G401 (cell line): ENCODE measurements around the gene OTOGL. TPM values are rescaled to one million over a fixed set of nuclear protein-coding genes. Genes with fewer than 3 reads are reported as not detected.

Experiments used
- DNase-seq: peaks from one replicate; pipeline ENCODE4 v3.0.0-alpha.2; 2015; ENCODE audit warnings: low spot score
- in situ Hi-C: cut with HindIII; loops from 2 replicates; pipeline ENCODE4 v1.10.0; 2016; ENCODE audit warnings: low sequenced_read_pairs, mixed read lengths
- total RNA-seq: library from RNA; depleted of rRNA; stranded (reverse); fragments of >200 nt; shearing (Covaris generic); gene quantifications from 2 replicates; pipeline ENCODE4 v1.2.3, GENCODE V29; 2014

The OTOGL gene
- total RNA-seq, 1 experiment from 2014 or later = not detected

DNA sequence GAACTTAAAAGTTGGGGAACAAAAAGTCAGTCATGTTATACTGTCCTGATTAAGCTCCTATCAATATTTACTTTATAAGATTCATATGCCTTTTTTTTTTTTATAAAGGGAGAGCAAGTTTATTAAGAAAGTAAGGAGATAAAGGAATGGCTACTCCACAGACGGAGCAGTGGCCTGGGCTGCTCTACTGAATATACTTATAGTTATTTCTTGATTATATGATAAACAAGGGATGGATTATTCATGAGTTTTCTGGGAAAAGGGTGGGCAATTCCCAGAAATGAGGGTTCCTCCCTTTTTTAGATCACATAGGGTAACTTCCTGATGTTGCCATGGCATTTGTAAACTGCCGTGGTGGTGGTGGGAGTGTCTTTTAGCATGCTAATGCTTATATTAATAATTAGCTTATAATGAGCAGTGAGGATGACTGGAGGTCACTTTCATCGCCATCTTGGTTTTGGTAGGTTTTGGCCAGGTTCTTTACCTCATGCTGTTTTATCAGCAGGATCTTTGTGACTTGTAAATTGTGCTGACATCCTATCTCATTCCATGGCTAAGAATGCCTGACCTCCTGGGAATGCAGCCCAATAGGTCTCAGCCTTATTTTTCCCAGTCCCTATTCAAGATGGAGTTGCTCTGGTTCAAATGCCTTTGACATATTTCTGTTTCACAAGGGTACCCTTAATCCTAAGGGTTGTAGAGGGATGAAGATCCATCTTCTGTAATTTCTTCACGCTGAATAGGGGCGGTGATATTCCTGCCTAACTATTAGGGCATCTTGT is 73.9 kb downstream of the OTOGL start:
- in situ Hi-C loops = no loop called here
- no peak for DNase-seq

DNA sequence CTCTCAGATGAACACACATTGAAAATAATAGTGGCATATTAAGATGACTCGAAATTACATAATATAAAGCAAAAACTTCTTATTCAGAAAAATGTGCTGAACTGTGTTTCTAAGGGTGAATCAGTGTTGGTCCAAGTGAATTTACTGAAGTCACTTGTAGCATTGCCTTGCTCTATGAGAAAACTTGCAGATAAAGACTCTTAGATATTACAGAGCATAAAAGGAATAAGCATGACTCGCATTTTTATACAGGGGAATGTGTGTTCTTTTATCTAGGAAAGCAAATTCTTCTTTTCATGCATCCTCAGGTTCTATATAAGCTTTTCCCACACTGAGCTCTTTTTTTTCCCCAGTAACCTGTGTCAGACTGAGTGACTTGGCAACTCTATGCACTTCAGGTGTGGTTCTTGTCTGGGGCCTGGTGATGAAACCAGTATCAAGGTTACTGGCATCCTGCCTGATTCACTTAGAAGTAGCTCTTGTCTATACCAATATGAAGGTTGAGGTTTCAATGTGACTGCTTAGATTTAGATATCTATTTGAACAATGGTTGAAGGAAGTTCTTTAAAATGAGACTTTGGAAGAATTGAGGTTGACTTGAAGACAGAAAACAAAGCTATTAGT is 76.1 kb downstream of the OTOGL start:
- DNase-seq = peak; percentile 4
- in situ Hi-C loops = no loop called here

DNA sequence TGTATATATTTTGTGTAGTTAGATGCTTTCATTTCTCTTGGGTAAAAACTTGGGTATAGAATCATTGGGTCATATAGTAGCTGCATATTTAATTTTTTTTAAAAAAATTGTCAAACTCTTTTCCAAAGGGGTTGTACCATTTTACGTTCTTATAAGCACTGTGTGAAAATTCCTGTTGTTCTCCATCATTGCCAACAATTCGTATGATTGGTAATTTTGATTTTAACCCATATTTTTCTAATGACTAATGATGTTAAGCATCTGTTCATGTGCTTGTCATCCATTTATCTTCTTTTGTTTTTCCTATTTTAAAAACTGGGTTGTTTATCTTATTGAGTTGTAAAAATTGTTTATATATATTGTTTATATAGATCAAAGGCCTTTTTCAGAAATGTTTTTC is 77.4 kb downstream of the OTOGL start:
- DNase-seq = no peak
- in situ Hi-C loops = no loop called here

DNA sequence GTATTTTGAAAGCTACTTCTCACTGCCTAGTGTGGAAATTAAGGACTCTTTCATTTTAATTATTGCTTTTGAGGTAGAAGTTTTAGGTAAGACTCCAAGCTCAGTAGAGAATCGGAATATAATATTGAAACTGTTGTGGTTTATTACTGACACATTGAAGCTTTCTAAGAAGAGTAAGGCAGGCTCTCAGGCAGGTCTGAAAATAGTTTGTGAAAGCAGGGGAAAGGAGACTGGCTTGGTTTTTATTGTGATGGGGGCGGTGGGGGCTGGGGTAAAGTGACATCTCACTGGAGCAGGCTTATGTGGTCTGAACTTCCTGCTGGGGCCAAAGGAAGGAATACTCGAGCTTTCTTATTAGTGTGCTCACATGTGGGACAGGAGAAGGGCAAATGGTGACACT is 79.5 kb downstream of the OTOGL start:
- DNase-seq = no peak
- in situ Hi-C loops = no loop called here

DNA sequence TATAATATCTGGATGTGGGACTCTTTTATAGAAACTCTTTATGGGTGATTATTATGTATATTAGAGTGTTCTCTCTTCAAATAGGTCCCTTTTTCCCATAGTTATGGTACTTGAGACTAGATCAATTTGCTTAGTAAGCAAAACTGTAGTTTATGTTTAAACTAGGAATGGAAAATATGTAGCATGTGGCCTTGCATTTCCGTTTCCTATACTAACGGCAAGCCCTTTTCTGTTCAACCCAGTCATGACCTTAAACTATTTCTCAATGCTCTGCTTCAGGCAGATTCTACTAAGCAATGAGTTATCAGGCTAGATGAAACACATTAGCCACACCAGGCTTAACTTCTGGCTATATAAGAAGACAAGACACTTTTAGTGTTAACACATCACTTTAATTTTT is 84.6 kb downstream of the OTOGL start:
- no peak for DNase-seq
- in situ Hi-C loops = no loop called here

DNA sequence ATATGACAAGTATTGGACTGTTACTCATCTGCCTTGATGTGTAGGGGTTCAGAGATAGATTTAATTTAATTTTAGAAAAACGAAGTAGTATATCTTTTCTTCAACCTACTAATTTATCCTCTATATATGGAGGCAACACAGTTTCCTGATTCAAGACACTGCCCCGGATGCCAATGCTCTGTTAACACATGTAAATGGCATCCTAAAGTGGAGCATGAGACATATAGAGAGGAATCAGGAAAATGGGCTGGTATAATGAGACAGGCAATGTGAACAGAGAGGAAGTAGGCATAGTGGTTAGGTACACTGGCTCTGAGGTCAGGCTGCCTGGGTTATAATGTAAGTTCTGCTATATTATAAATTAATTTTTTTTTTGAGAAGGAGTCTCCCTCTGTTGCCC is 85.6 kb downstream of the OTOGL start:
- in situ Hi-C loops = no loop called here

DNA sequence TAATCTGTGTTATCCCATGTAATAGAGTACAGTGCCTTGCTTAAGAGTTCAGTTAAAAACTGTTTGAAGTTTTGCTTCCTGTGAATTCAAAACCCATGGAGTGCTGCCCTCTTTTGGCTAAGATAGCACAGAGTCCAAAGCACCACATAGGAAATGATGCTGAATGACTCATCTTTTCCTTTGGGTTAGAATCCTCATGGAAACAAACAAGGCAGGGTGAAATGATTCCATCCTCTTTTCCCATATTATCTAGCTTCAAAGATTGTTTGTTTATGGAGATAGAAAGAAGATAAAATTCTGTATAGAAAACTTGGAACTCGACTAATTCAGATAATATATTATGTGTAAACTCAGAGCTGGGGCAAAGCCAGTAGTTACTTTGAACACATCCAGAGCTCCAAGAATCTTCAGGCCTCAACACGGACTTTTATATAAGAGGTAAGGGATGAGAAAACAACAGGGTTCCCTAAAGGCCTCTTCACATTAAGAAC is 87.4 kb downstream of the OTOGL start:
- in situ Hi-C loops = no loop called here
- DNase-seq = peak; percentile 51

More for the DNA sequence above, 85.6 kb downstream of the OTOGL start:
- no peak for DNase-seq

DNA sequence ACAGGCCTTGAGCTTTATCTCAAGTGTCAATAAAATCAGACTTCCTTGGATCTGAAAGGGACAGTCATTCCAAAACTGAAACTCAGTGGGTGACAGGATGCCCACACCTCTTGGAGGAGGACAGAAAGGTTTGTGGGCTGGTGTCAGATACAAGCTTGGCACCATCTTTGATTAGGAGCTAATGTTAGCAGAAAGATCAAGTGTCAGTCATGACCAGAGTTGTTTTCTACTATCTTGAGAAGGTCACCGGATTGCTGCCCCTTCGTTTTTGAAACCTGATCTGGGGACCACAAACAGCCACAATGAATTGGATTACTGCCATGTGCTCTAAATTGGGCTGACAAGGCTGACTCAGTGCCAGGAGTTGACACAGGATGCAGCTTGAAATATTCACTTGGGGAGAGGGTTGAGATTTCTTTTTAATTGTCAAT is 88.3 kb downstream of the OTOGL start:
- in situ Hi-C loops = no loop called here
- DNase-seq = peak; percentile 30

DNA sequence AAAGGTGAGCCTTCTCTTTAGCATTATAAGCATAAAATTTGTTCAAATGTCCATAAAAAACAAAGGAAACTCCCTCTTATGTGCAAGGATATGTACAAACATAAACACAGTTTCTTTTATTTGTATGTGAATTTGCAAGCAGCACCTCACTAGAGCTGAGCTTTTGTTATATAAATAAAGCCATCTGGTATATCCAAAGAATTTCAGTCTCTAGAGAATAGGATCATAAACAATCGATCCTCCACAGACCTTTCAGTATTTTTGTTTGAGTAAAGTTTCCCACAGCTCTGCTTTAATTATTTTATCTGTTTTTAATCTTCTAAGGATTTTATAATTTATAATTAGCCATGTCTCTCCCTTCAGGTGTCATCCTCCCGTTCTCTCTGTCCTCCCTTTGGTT is 89.2 kb downstream of the OTOGL start:
- no peak for DNase-seq
- in situ Hi-C loops = no loop called here

DNA sequence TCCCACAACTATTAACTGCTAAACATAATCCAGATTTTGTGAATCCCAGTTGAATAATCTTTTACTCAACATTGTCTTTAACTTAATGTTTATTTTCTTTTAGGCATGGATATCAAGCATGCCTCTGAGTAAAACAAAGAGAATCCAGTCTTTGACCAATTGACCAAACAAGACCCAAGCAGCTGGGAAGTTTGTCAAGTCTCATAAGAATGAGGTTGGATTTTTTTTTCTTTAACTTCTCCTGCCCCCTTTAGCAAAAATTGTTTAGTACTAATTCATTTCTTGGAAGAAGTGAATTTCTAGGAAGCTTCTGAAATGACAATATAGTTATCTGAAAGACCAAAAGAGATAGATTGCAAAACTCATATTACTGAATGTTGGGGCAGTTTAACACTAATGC is 89.9 kb downstream of the OTOGL start:
- no peak for DNase-seq
- in situ Hi-C loops = no loop called here

DNA sequence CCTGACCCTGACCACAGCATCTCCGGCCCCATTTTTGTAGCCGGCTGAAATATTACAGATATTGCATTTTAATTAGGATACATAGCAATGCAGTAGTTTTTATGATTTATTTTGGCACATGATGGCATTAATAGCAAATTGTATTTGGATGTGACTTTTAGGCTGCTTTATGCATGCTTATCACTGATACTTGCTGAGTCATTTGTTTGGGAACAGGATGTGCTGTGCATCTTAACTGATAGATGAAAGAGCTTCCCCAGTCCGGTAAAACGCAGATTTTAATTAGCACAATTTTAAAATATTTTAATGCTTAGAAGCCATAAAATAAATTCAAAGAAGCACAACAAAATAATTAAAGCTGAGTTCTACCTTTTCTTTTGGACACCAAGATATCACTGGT is 90.7 kb downstream of the OTOGL start:
- in situ Hi-C loops = no loop called here
- DNase-seq = no peak

DNA sequence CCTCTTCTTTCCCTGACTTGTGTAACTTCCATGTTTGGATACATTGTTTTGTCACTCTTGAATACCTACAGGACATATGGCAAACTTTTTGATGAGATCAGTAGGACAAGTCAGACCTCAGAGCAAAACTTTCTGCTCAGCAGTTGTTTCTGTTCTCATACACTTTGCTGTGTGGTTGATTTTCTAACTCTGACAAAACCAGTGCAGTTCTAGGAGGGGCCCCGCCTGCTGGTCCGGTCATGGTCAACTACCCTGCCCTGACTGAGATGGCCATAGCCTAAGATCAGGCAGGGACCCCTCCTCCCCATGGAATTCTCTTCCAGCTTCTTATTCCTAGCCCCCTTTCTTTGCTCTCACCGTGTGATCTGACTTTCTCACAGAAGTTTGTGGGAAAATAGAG is 92.8 kb downstream of the OTOGL start:
- in situ Hi-C loops = no loop called here
- DNase-seq = no peak

DNA sequence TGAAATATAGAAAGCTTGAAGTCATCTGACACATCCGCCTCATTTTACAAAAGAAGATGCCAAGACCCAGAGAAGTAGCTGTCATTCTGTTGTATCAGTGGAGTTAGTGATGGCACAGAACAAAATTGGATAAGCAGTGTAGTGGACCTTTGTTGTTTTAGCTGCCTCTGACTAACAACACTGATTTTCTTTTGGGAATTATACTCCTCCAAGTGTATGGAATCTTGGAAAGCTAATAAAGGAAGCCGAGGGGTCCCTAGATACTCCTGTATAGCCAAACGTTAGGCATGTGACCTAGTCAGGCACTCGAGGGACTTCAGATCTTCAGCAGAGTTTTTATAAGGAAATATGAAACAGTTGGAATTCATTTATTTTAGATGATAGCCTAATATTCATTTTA is 94.5 kb downstream of the OTOGL start:
- in situ Hi-C loops = no loop called here
- no peak for DNase-seq

DNA sequence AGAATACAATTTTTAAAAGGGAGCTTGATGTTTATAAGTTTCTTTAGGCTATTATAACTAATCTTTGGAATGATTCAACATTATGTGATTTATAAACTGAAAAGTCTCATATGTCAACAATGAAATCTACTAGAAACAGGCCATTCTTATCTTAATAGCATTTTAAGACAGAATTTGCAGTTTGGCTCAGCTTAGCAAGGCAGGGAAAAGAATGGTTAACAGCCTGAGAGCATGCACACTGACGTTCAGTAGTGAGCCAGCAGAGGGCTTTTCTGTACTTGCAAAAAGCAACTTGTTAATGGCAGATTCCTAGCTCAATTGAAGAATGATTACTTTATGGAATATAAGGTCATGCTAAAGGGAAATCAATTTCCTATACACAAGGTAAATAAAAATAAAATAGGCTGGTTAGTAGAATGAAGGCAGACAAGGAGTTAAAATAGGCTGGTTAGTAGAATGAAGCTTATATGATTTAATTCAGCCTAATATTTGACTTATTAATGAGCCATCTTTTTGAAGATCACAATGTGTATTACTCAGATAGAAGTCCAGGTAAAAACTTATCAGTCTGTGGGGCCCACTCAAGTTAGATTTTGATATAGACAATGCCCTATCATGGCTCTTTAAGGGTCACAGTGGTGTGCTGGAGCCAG is 95.9 kb downstream of the OTOGL start:
- DNase-seq = peak; percentile 26
- in situ Hi-C loops = no loop called here

DNA sequence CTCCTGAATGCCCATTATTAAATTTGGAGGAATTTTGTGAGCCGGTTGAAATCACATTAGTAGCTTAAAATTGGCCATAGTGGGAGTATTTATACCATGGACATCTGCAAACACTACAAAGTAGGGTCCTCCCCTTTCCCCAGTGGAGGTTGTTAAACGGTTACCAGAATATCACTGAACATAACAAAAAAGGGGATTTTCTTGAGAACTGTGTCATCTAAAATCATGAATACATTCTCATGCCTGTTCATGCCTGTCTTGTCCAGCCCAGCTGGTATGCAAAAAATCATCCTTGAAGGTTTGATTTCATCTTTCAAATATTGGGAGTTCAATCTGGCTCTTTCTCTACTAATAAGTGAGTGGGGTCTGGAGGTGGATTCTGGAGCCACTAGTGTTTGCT is 96.4 kb downstream of the OTOGL start:
- DNase-seq = no peak
- in situ Hi-C loops = no loop called here

DNA sequence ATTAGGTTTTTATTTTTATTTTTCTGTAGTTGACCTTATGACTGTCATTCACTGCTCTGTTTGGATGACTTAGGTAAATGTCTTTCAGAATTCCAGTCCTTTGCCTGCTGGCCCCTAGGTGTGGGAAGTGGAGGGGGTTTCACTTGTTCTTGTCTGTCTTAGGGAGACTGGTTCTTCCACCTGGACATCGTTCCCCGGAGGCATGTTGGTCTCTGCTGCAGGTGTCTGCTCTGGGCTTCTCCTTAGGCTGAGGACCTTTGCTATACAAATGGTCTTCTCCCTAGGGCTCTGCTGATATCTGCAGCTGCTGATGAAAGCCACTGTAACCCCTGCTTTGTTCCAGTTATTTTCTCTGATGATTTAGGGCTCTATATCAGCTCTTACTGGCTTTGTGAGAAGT is 97.1 kb downstream of the OTOGL start:
- DNase-seq = no peak
- in situ Hi-C loops = no loop called here

DNA sequence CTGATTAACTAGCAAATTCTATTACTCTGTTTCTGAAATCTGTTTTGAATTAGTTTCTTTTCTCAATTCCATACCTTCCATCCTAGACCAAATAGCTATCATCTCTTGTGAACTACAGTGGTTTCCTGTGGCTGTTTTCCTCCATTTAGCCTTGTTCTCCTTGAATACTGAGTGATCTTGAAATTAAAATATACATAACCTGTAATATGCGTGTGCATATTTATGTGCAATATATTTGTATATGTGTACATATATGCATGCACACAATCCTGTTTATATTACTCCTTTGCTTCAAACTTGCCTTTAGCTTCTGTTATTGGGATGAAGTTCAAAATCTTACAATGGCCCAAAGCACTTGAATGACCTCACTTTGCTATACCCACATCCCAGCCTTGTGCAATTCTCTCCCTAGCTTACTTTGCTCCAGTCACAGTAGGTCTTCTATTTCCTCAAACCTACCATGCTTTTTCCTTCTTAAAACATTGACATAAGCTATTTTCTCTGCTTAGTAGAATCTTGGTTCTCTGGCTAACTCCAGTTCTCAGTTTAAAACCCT is 99.5 kb downstream of the OTOGL start:
- DNase-seq = no peak
- in situ Hi-C loops = no loop called here

DNA sequence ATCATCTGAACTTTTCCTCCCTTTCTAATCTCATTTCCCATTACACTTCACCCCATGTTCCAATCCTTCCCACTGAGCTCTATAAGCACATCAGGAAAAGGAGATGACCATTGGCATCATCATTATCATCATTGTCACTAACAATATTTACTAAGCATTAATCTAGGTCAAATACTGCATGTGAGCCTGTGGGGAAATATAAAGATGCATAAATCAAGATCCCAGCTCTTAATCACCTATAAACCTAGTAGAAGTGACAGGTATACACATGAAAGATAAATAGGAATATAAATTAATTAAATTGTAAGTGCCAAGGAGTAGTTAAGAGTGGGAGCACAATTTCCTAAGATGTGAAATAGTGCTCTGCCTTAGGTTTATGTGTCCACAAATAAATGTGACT is 100.6 kb downstream of the OTOGL start:
- no peak for DNase-seq
- in situ Hi-C loops = no loop called here

DNA sequence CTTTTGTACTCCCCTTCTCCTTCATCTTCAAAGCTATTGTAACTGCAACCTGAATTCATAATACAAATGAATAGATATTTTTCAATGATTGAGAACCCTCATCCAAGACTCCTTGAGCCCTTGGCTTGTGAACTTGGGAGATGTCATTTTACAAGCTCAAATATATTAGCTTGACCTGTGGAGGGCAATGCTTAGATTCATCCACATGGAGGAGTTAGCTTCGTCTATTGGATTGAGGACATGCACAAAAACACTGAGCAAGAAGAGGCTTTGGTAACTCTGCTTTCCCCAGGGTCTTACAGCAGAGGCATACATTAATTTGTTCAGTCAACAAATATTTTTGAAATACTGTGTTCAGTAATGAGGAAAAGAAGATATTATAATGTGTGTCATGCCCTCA is 101.1 kb downstream of the OTOGL start:
- in situ Hi-C loops = no loop called here
- DNase-seq = no peak

DNA sequence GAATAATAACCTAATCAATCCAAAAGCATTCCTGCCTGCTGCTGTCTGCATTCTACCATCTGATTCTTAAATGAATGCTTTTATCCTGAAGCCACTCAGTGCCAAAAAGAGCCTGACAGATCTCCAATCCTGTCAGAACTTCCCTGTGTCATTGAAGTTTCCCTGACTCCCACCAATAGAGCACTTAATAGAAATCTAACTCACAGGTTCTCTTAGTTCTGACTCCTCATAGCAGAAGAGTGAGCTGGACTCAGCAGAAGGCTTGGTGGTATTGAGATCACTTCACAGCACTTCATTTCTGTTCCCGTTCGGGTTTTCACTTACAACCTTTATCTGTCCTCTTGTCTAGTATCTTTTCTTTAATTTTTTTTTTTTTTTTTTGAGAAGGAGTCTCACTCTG is 102.6 kb downstream of the OTOGL start:
- in situ Hi-C loops = no loop called here
- DNase-seq = no peak
